Neuronal stem cell (in vitro differentiated cells): Measurements from ENCODE around the gene SUPT20H.

Experiments used
- DNase-seq: peaks from one replicate; pipeline ENCODE4 v3.0.0-alpha.2; 2013; ENCODE audit warnings: low spot score
- H2AFZ ChIP-seq: one replicate; pipeline ENCODE4 v1.6.1; 2013; ENCODE audit warnings: mild to moderate bottlenecking, low read length, inconsistent platforms
- H2AK5ac ChIP-seq: 2 replicates; pipeline ENCODE4 v1.6.1; 2013; ENCODE audit warnings: low read depth, mild to moderate bottlenecking, inconsistent platforms, low read length, moderate library complexity, mixed read lengths
- H2BK120ac ChIP-seq: 2 replicates; pipeline ENCODE4 v1.6.1; 2013; ENCODE audit warnings: low read depth, mild to moderate bottlenecking, inconsistent platforms, low read length, moderate library complexity, mixed read lengths
- H2BK12ac ChIP-seq: one replicate; pipeline ENCODE4 v1.6.1; 2013; ENCODE audit warnings: low read length, inconsistent platforms
- H2BK15ac ChIP-seq: 2 replicates; pipeline ENCODE4 v1.6.1; 2013; ENCODE audit warnings: mild to moderate bottlenecking, low read length, inconsistent platforms, mixed read lengths
- H2BK5ac ChIP-seq: one replicate; pipeline ENCODE4 v1.6.1; 2013; ENCODE audit warnings: inconsistent platforms, mild to moderate bottlenecking, low read length, moderate library complexity
- H3K14ac ChIP-seq: one replicate; pipeline ENCODE4 v1.6.1; 2013; ENCODE audit warnings: low read length, inconsistent platforms
- H3K18ac ChIP-seq: 2 replicates; pipeline ENCODE4 v1.6.1; 2013; ENCODE audit warnings: low read length, inconsistent platforms
- H3K23ac ChIP-seq: 2 replicates; pipeline ENCODE4 v1.6.1; 2013; ENCODE audit warnings: low read depth, mild to moderate bottlenecking, mixed read lengths, low read length, inconsistent platforms; ENCODE audit not compliant: poor library complexity
- H3K27ac ChIP-seq: replicated peaks from 3 replicates; pipeline ENCODE4 v1.5.1; 2013; ENCODE audit warnings: low read length, inconsistent platforms
- H3K27me3 ChIP-seq, 3 experiments: 2 replicates each; pipeline ENCODE4 v1.6.1; 2013; ENCODE audit warnings: low read length in 3 of 3, mild to moderate bottlenecking in 2 of 3, inconsistent platforms in 1 of 3, low read depth in 1 of 3, mixed read lengths in 1 of 3, moderate library complexity in 1 of 3; ENCODE audit not compliant: control insufficient read depth in 3 of 3, insufficient read depth in 3 of 3
- H3K36me3 ChIP-seq, 2 donors: replicated peaks in 1 of 2; 2 replicates each; pipeline ENCODE4 v1.6.1; 2013; ENCODE audit warnings: low read length in 2 of 2; ENCODE audit not compliant: control insufficient read depth in 2 of 2, insufficient read depth in 2 of 2
- H3K4ac ChIP-seq: 2 replicates; pipeline ENCODE4 v1.6.1; 2013; ENCODE audit warnings: inconsistent platforms, mild to moderate bottlenecking, low read length, moderate library complexity
- H3K4me1 ChIP-seq, 2 donors: 1 replicate in 1 of 2; 2 replicates in 1 of 2; pipeline ENCODE4 v1.6.1; 2013; ENCODE audit warnings: low read length in 2 of 2, low read depth in 1 of 2; ENCODE audit not compliant: control insufficient read depth in 2 of 2, insufficient read depth in 1 of 2
- H3K4me2 ChIP-seq: one replicate; pipeline ENCODE4 v1.6.1; 2013; ENCODE audit warnings: mild to moderate bottlenecking, low read length, inconsistent platforms; ENCODE audit not compliant: insufficient read depth, poor library complexity, severe bottlenecking
- H3K4me3 ChIP-seq, 2 donors: 2 replicates each; pipeline ENCODE4 v1.5.1; 2013; ENCODE audit warnings: low read length in 2 of 2, mild to moderate bottlenecking in 2 of 2, inconsistent platforms in 1 of 2, moderate library complexity in 1 of 2
- H3K79me1 ChIP-seq: one replicate; pipeline ENCODE4 v1.6.1; 2013; ENCODE audit warnings: low read depth, mild to moderate bottlenecking, inconsistent platforms, low read length, moderate library complexity
- H3K9ac ChIP-seq: one replicate; pipeline ENCODE4 v1.6.1; 2013; ENCODE audit warnings: mild to moderate bottlenecking, low read depth, low read length, inconsistent platforms; ENCODE audit not compliant: poor library complexity
- H3K9me3 ChIP-seq, 2 donors: replicated peaks in 1 of 2; 2 replicates each; pipeline versions ENCODE3 to v1.6.1; 2013; ENCODE audit warnings: low read length in 2 of 2, mild to moderate bottlenecking in 2 of 2, inconsistent platforms in 1 of 2, low read depth in 1 of 2, mixed read lengths in 1 of 2, moderate library complexity in 1 of 2; ENCODE audit not compliant: control insufficient read depth in 2 of 2, insufficient read depth in 1 of 2
- H4K8ac ChIP-seq: one replicate; pipeline ENCODE4 v1.6.1; 2013; ENCODE audit warnings: low read depth, mild to moderate bottlenecking, inconsistent platforms, low read length, moderate library complexity
- H4K91ac ChIP-seq: one replicate; pipeline ENCODE4 v1.6.1; 2013; ENCODE audit warnings: low read length, low read depth, mild to moderate bottlenecking, inconsistent platforms; ENCODE audit not compliant: poor library complexity
- WGBS, 2 donors: extraction: QIAGEN DNeasy Blood & Tissue Kit; methylation state at CpG; one replicate each; pipeline ENCODE4 v1.1.7; 2013; ENCODE audit warnings: missing lambda C conversion rate in 2 of 2, mixed read lengths in 1 of 2; ENCODE audit not compliant: insufficient read length in 2 of 2, insufficient replicate concordance in 1 of 2; ENCODE audit errors: extremely low coverage in 2 of 2; 5-methylcytosine and 5-hydroxymethylcytosine counted together

SUPT20H gene

DNA sequence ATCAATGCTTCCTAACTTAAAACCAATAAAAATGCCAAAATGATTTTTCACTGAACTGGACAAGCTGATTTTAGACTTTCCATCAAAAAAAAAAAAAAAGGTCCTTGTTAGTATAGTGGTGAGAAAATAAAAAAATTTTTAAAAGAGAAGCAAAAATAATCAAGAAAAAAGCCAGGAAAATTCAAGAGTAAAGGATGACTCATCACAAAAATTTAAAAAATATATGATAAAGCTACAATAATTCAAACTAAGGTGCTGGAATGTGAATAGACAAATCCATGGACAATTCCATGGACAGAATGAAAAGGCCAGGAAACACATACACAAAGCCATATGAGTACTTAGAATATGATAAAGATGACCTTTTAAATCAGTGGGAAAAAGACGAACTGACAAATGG is 86.5 kb downstream of the SUPT20H start:
- H2BK15ac ChIP-seq, result no peak overlapping the region
- no peak overlapping the region for H3K14ac ChIP-seq
- WGBS, 2 donors, result no CpG with 5 or more reads among the region's 1 CpG
- H2AFZ ChIP-seq, result no peak overlapping the region
- no peak overlapping the region for H3K4ac ChIP-seq
- H3K4me2 ChIP-seq, result no peak overlapping the region
- H3K23ac ChIP-seq, result no peak overlapping the region
- H3K27ac ChIP-seq, result no peak overlapping the region
- no peaks in the 10 kb centered on the region for H3K27me3 ChIP-seq
- no peak overlapping the region for H3K9ac ChIP-seq
- no peak overlapping the region for H2BK5ac ChIP-seq
- H3K36me3 ChIP-seq, result peaks cover 5 to 90% of the 10 kb centered on the region in 2 donors
- no peak overlapping the region for H4K8ac ChIP-seq
- H3K4me3 ChIP-seq, result no peak overlapping the region
- no peak overlapping the region for H2BK12ac ChIP-seq
- peaks cover 2 to 27% of the 10 kb centered on the region in 2 donors for H3K9me3 ChIP-seq
- no peak overlapping the region for H4K91ac ChIP-seq
- H3K18ac ChIP-seq, result no peak overlapping the region
- no peak overlapping the region for H2AK5ac ChIP-seq
- no peak for DNase-seq
- no peaks in the 10 kb centered on the region for H3K79me1 ChIP-seq
- H3K4me1 ChIP-seq, result no peaks in the 10 kb centered on the region
- no peak overlapping the region for H2BK120ac ChIP-seq

DNA sequence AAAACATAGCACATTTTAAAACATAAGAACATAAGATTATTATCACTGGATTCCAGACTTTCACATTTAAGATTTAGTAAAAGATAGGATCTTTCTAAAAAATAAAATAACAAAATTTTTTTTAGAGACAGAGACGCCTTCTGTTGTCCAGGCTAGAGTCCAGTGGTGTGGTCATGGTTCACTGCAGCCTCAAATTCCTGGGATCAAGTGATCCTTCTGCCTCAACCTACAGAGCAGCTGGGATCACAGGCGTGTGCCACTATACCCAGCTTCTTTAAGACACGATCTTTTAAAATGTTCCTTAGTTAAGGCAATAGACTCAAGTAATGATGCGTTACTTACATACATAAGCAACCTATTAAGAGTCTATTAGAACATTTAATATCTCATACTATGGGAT is 93.1 kb downstream of the SUPT20H start:
- peaks cover 16 to 93% of the 10 kb centered on the region in 2 donors for H3K36me3 ChIP-seq

DNA sequence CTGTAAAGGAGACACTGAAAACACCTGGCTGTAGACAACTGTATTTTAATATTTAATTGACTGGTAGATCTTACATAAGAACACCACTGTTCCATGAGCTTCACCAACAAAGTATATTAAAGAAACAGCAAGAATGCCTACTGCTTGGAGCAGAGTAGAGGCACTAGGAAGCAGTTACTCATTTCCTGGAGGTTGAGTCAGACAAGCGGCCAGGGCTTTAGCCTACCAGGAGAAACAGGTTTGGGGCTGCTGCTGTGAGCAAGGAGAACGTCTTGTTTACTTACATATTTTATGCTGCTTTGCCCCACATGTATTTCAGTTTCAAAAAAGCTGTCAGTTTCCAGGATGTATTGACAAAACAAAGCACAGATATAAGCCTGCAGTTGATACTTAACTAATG is 93.7 kb downstream of the SUPT20H start:
- Histone ChIP-seq H4K8ac (no peak overlapping the region), H2BK120ac (no peak overlapping the region), H2BK12ac (no peak overlapping the region), H3K18ac (no peak overlapping the region), H3K4me2 (no peak overlapping the region), H2BK5ac (no peak overlapping the region), H3K79me1 (no peaks in the 10 kb centered on the region), H3K27me3 (no peaks in the 10 kb centered on the region), H3K9me3 (no peaks in the 10 kb centered on the region), H3K4ac (no peak overlapping the region), H3K27ac (no peak overlapping the region), H2AK5ac (no peak overlapping the region), H3K9ac (no peak overlapping the region), H3K4me3 (no peak overlapping the region), H3K4me1 (no peaks in the 10 kb centered on the region), H4K91ac (no peak overlapping the region), H3K23ac (no peak overlapping the region), H3K36me3 (peaks cover 16 to 93% of the 10 kb centered on the region in 2 donors), H2BK15ac (no peak overlapping the region), H2AFZ (no peak overlapping the region), H3K14ac (no peak overlapping the region)
- no CpG with 5 or more reads among the region's 2 CpGs for WGBS, 2 donors
- DNase-seq, result no peak

More for the DNA sequence above, 93.1 kb downstream of the SUPT20H start:
- Histone ChIP-seq H2BK15ac (no peak overlapping the region), H3K9ac (no peak overlapping the region), H3K27me3 (no peaks in the 10 kb centered on the region), H3K79me1 (no peaks in the 10 kb centered on the region), H2BK5ac (no peak overlapping the region), H2BK120ac (no peak overlapping the region), H2BK12ac (no peak overlapping the region), H3K14ac (no peak overlapping the region), H3K4me2 (no peak overlapping the region), H2AFZ (no peak overlapping the region), H3K18ac (no peak overlapping the region), H3K4me1 (no peaks in the 10 kb centered on the region), H4K91ac (no peak overlapping the region), H3K4me3 (no peak overlapping the region), H3K9me3 (no peaks in the 10 kb centered on the region), H4K8ac (no peak overlapping the region), H3K23ac (no peak overlapping the region), H2AK5ac (no peak overlapping the region), H3K4ac (no peak overlapping the region), H3K27ac (no peak overlapping the region)
- no CpG with 5 or more reads among the region's 4 CpGs for WGBS, 2 donors
- no peak for DNase-seq

DNA sequence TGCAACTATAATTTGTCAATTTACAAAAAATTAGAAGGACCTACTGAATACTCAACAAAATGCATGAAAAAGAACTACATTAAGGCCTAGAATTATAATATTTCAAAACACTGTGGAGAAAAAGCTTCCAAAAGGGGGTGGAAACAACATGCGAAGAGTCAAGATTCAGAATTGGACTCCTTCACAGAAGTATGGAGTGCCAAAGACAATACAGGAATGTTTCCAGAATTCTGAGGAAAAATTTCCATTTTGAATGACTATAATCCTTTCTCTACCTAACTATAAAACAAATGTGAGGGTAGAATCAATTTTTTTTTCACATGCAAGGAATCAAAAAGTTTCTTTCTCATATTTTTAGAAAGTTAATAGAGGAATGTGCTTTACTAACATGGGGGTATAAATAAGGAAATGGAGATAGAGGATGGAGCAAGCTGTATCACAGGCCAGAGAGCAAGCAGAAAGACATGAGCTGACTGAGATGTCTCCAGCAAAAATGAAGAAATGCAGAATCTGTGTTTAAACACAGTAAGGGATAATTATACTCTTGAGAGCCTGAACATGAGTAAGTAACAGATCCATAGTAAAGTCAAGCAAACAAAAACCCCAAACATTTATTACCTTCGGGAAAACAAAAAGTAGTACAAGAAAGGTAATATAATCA is 99.9 kb downstream of the SUPT20H start:
- Histone ChIP-seq H2BK15ac (no peak overlapping the region), H3K36me3 (peaks cover 9 to 85% of the 10 kb centered on the region in 2 donors), H3K9me3 (no peaks in the 10 kb centered on the region), H3K27me3 (no peaks in the 10 kb centered on the region), H4K8ac (no peak overlapping the region), H2AFZ (no peak overlapping the region), H3K9ac (no peak overlapping the region), H3K27ac (no peak overlapping the region), H2AK5ac (no peak overlapping the region), H2BK12ac (no peak overlapping the region), H2BK120ac (no peak overlapping the region), H3K4me3 (no peak overlapping the region), H3K4me2 (no peak overlapping the region), H4K91ac (no peak overlapping the region), H3K23ac (no peak overlapping the region), H3K18ac (no peak overlapping the region), H3K4ac (no peak overlapping the region), H3K4me1 (no peaks in the 10 kb centered on the region), H3K79me1 (no peaks in the 10 kb centered on the region), H2BK5ac (no peak overlapping the region), H3K14ac (no peak overlapping the region)
- WGBS, 2 donors, result no CpG with 5 or more reads among the region's 2 CpGs
- no peak for DNase-seq
